Measurements from ENCODE around the gene SUGCT. TPM values are rescaled to one million over a fixed set of nuclear protein-coding genes. Genes with fewer than 3 reads are reported as not detected.

The SUGCT gene
- total and polyA plus RNA-seq, 4 donors = 2.4 to 5.3 (median 3.3) TPM

- WGBS (ENCODE audit: insufficient coverage) = no CpG with 5 or more reads among the region's 6 CpGs
- Histone ChIP-seq H3K4me1 (ENCODE audit: control insufficient read depth, insufficient read depth, low read length) (no peaks in the 10 kb centered on the region), H3K27ac (ENCODE audit: low read depth, low read length) (no peak overlapping the region), H3K36me3 (ENCODE audit: control insufficient read depth, insufficient read depth, low read length) (no peaks in the 10 kb centered on the region), H3K9me3 (ENCODE audit: control insufficient read depth, insufficient read depth, low read length) (peaks cover 3% of the 10 kb centered on the region), H3K4me3 (ENCODE audit: low read depth, low read length) (no peak overlapping the region), H3K27me3 (ENCODE audit: control insufficient read depth, insufficient read depth, low read length) (no peaks in the 10 kb centered on the region)
- DNase-seq (ENCODE audit: low read depth in 4 of 6, low spot score in 6 of 6) = no peak
These were observed 701.4 kb downstream of the SUGCT start for GRCh38 chr7:40836218-40836617.

GRCh38 chr7:40839881-40840280 lies 705.1 kb downstream of the SUGCT start:
- Histone ChIP-seq H3K36me3 (ENCODE audit: control insufficient read depth, insufficient read depth, low read length) (no peaks in the 10 kb centered on the region), H3K27ac (ENCODE audit: low read depth, low read length) (no peak overlapping the region), H3K27me3 (ENCODE audit: control insufficient read depth, insufficient read depth, low read length) (no peaks in the 10 kb centered on the region), H3K4me1 (ENCODE audit: control insufficient read depth, insufficient read depth, low read length) (no peaks in the 10 kb centered on the region), H3K9me3 (ENCODE audit: control insufficient read depth, insufficient read depth, low read length) (peaks cover 3% of the 10 kb centered on the region), H3K4me3 (ENCODE audit: low read depth, low read length) (no peak overlapping the region)
- no peak for DNase-seq (ENCODE audit: low read depth in 4 of 6, low spot score in 6 of 6)
- no CpG with 5 or more reads among the region's 3 CpGs for WGBS (ENCODE audit: insufficient coverage)

GRCh38 chr7:40840990-40841389 lies 706.2 kb downstream of the SUGCT start:
- H3K27me3 ChIP-seq (ENCODE audit: control insufficient read depth, insufficient read depth, low read length) = no peaks in the 10 kb centered on the region
- no peak for DNase-seq (ENCODE audit: low read depth in 4 of 6, low spot score in 6 of 6)
- H3K36me3 ChIP-seq (ENCODE audit: control insufficient read depth, insufficient read depth, low read length) = no peaks in the 10 kb centered on the region
- H3K4me3 ChIP-seq (ENCODE audit: low read depth, low read length) = no peak overlapping the region
- H3K27ac ChIP-seq (ENCODE audit: low read depth, low read length) = no peak overlapping the region
- peaks cover 3% of the 10 kb centered on the region for H3K9me3 ChIP-seq (ENCODE audit: control insufficient read depth, insufficient read depth, low read length)
- no peaks in the 10 kb centered on the region for H3K4me1 ChIP-seq (ENCODE audit: control insufficient read depth, insufficient read depth, low read length)

- H3K4me3 ChIP-seq (ENCODE audit: low read depth, low read length) = no peak overlapping the region
- H3K27ac ChIP-seq (ENCODE audit: low read depth, low read length) = no peak overlapping the region
- H3K4me1 ChIP-seq (ENCODE audit: control insufficient read depth, insufficient read depth, low read length) = no peaks in the 10 kb centered on the region
These were observed 707.8 kb downstream of the SUGCT start for GRCh38 chr7:40842641-40843040.

GRCh38 chr7:40843338-40843985 lies 708.7 kb downstream of the SUGCT start:
- Histone ChIP-seq H3K4me3 (ENCODE audit: low read depth, low read length) (no peak overlapping the region), H3K9me3 (ENCODE audit: control insufficient read depth, insufficient read depth, low read length) (peaks cover 3% of the 10 kb centered on the region), H3K36me3 (ENCODE audit: control insufficient read depth, insufficient read depth, low read length) (no peaks in the 10 kb centered on the region), H3K27ac (ENCODE audit: low read depth, low read length) (no peak overlapping the region), H3K4me1 (ENCODE audit: control insufficient read depth, insufficient read depth, low read length) (no peaks in the 10 kb centered on the region), H3K27me3 (ENCODE audit: control insufficient read depth, insufficient read depth, low read length) (no peaks in the 10 kb centered on the region)
- WGBS (ENCODE audit: insufficient coverage) = 96% methylated on average over 4 of the region's 8 CpGs
- DNase-seq (ENCODE audit: low read depth in 4 of 6, low spot score in 6 of 6) = no peak

More at GRCh38 chr7:40842641-40843040, 707.8 kb downstream of the SUGCT start:
- peaks cover 3% of the 10 kb centered on the region for H3K9me3 ChIP-seq (ENCODE audit: control insufficient read depth, insufficient read depth, low read length)
- H3K27me3 ChIP-seq (ENCODE audit: control insufficient read depth, insufficient read depth, low read length) = no peaks in the 10 kb centered on the region
- DNase-seq (ENCODE audit: low read depth in 4 of 6, low spot score in 6 of 6) = no peak
- no peaks in the 10 kb centered on the region for H3K36me3 ChIP-seq (ENCODE audit: control insufficient read depth, insufficient read depth, low read length)

GRCh38 chr7:40845943-40846342 lies 711.1 kb downstream of the SUGCT start:
- Histone ChIP-seq H3K9me3 (ENCODE audit: control insufficient read depth, insufficient read depth, low read length) (no peaks in the 10 kb centered on the region), H3K27ac (ENCODE audit: low read depth, low read length) (no peak overlapping the region), H3K36me3 (ENCODE audit: control insufficient read depth, insufficient read depth, low read length) (no peaks in the 10 kb centered on the region), H3K27me3 (ENCODE audit: control insufficient read depth, insufficient read depth, low read length) (no peaks in the 10 kb centered on the region), H3K4me1 (ENCODE audit: control insufficient read depth, insufficient read depth, low read length) (no peaks in the 10 kb centered on the region), H3K4me3 (ENCODE audit: low read depth, low read length) (no peak overlapping the region)
- DNase-seq (ENCODE audit: low read depth in 4 of 6, low spot score in 6 of 6) = no peak
- WGBS (ENCODE audit: insufficient coverage) = 62% methylated on average over 4 of the region's 6 CpGs

GRCh38 chr7:40847921-40848320 lies 713.1 kb downstream of the SUGCT start:
- H3K27me3 ChIP-seq (ENCODE audit: control insufficient read depth, insufficient read depth, low read length) = no peaks in the 10 kb centered on the region
- H3K4me3 ChIP-seq (ENCODE audit: low read depth, low read length) = no peak overlapping the region
- no peak overlapping the region for H3K27ac ChIP-seq (ENCODE audit: low read depth, low read length)
- no peaks in the 10 kb centered on the region for H3K9me3 ChIP-seq (ENCODE audit: control insufficient read depth, insufficient read depth, low read length)
- H3K36me3 ChIP-seq (ENCODE audit: control insufficient read depth, insufficient read depth, low read length) = no peaks in the 10 kb centered on the region
- WGBS (ENCODE audit: insufficient coverage) = no CpG with 5 or more reads among the region's 2 CpGs
- no peaks in the 10 kb centered on the region for H3K4me1 ChIP-seq (ENCODE audit: control insufficient read depth, insufficient read depth, low read length)
- DNase-seq (ENCODE audit: low read depth in 4 of 6, low spot score in 6 of 6) = no peak

GRCh38 chr7:40848541-40849221 lies 713.9 kb downstream of the SUGCT start:
- WGBS (ENCODE audit: insufficient coverage) = no CpG with 5 or more reads among the region's 3 CpGs
- no peak overlapping the region for H3K4me3 ChIP-seq (ENCODE audit: low read depth, low read length)
- no peaks in the 10 kb centered on the region for H3K36me3 ChIP-seq (ENCODE audit: control insufficient read depth, insufficient read depth, low read length)
- no peaks in the 10 kb centered on the region for H3K9me3 ChIP-seq (ENCODE audit: control insufficient read depth, insufficient read depth, low read length)
- no peaks in the 10 kb centered on the region for H3K4me1 ChIP-seq (ENCODE audit: control insufficient read depth, insufficient read depth, low read length)
- H3K27me3 ChIP-seq (ENCODE audit: control insufficient read depth, insufficient read depth, low read length) = no peaks in the 10 kb centered on the region
- DNase-seq (ENCODE audit: low read depth in 4 of 6, low spot score in 6 of 6) = no peak
- H3K27ac ChIP-seq (ENCODE audit: low read depth, low read length) = no peak overlapping the region

- no peaks in the 10 kb centered on the region for H3K36me3 ChIP-seq (ENCODE audit: control insufficient read depth, insufficient read depth, low read length)
- H3K27me3 ChIP-seq (ENCODE audit: control insufficient read depth, insufficient read depth, low read length) = no peaks in the 10 kb centered on the region
- no peak overlapping the region for H3K27ac ChIP-seq (ENCODE audit: low read depth, low read length)
- 72% methylated on average over 2 of the region's 3 CpGs for WGBS (ENCODE audit: insufficient coverage)
- H3K9me3 ChIP-seq (ENCODE audit: control insufficient read depth, insufficient read depth, low read length) = no peaks in the 10 kb centered on the region
- H3K4me3 ChIP-seq (ENCODE audit: low read depth, low read length) = no peak overlapping the region
- DNase-seq (ENCODE audit: low read depth in 4 of 6, low spot score in 6 of 6) = peak in 1 of 6 donors; percentile 36
- H3K4me1 ChIP-seq (ENCODE audit: control insufficient read depth, insufficient read depth, low read length) = no peaks in the 10 kb centered on the region
These were observed 715.2 kb downstream of the SUGCT start for GRCh38 chr7:40850017-40850416.

GRCh38 chr7:40851001-40851400 lies 716.2 kb downstream of the SUGCT start:
- Histone ChIP-seq H3K36me3 (ENCODE audit: control insufficient read depth, insufficient read depth, low read length) (no peaks in the 10 kb centered on the region), H3K27ac (ENCODE audit: low read depth, low read length) (no peak overlapping the region), H3K4me1 (ENCODE audit: control insufficient read depth, insufficient read depth, low read length) (no peaks in the 10 kb centered on the region), H3K4me3 (ENCODE audit: low read depth, low read length) (no peak overlapping the region), H3K9me3 (ENCODE audit: control insufficient read depth, insufficient read depth, low read length) (no peaks in the 10 kb centered on the region), H3K27me3 (ENCODE audit: control insufficient read depth, insufficient read depth, low read length) (no peaks in the 10 kb centered on the region)
- 100% methylated on average over 1 of the region's 3 CpGs for WGBS (ENCODE audit: insufficient coverage)
- no peak for DNase-seq (ENCODE audit: low read depth in 4 of 6, low spot score in 6 of 6)

Data from spinal cord (tissue), 10 donors.